NCI-H1092 treated with DMSO at 0.1 percent for 48 hours (cell line): Measurements from ENCODE around the gene ALOX5AP.

Source experiments
- DNase-seq: peaks from one replicate; lab custom pipeline; 2025; lab: John Stamatoyannopoulos, UW

The ALOX5AP gene

GRCh38 chr13:30714629-30715371 is 20.5 kb upstream of the ALOX5AP start:
- DNase-seq, result no peak

GRCh38 chr13:30715372-30715756 is 20.0 kb upstream of the ALOX5AP start:
- no peak for DNase-seq

GRCh38 chr13:30715837-30716236 is 19.5 kb upstream of the ALOX5AP start:
- no peak for DNase-seq

- no peak for DNase-seq
Measured at GRCh38 chr13:30718661-30719524, 16.4 kb upstream of the ALOX5AP start.

- no peak for DNase-seq
Measured at GRCh38 chr13:30719525-30719914, 15.8 kb upstream of the ALOX5AP start.

GRCh38 chr13:30720172-30720869 is 15.0 kb upstream of the ALOX5AP start:
- no peak for DNase-seq

- no peak for DNase-seq
Measured at GRCh38 chr13:30721936-30722335, 13.4 kb upstream of the ALOX5AP start.

GRCh38 chr13:30722361-30722760 is 13.0 kb upstream of the ALOX5AP start:
- DNase-seq, result no peak

GRCh38 chr13:30724778-30725177 is 10.6 kb upstream of the ALOX5AP start:
- no peak for DNase-seq

- DNase-seq, result peak; percentile 66
Measured at GRCh38 chr13:30725326-30726085, 9.8 kb upstream of the ALOX5AP start.

- no peak for DNase-seq
Measured at GRCh38 chr13:30726192-30726591, 9.2 kb upstream of the ALOX5AP start.

GRCh38 chr13:30727491-30728355 is 7.6 kb upstream of the ALOX5AP start:
- no peak for DNase-seq

- DNase-seq, result no peak
Measured at GRCh38 chr13:30729801-30730200, 5.5 kb upstream of the ALOX5AP start.

- no peak for DNase-seq
Measured at GRCh38 chr13:30730526-30730925, 4.8 kb upstream of the ALOX5AP start.

- DNase-seq, result peak; percentile 26
Measured at GRCh38 chr13:30731361-30732045, 3.8 kb upstream of the ALOX5AP start.

GRCh38 chr13:30732046-30732390 is 3.3 kb upstream of the ALOX5AP start:
- no peak for DNase-seq

GRCh38 chr13:30734439-30734838 is 904 bp upstream of the ALOX5AP start:
- no peak for DNase-seq

- DNase-seq, result no peak
Measured at GRCh38 chr13:30735872-30736175, 481 bp downstream of the ALOX5AP start.

- DNase-seq, result no peak
Measured at GRCh38 chr13:30736461-30737320, 1.3 kb downstream of the ALOX5AP start.
